Muscle layer of colon (tissue), 2 donors: Measurements from ENCODE around the gene ODAD4.
A peak's percentile ranks its signal among the peaks of the same experiment; 100 is the strongest.
"Not testable (repeated sequence)": the region's sequence is repeated elsewhere in the genome, so short reads cannot be mapped to it uniquely, and the experiment has no call there.

Experiments
- H3K27ac ChIP-seq: one replicate; pipeline ENCODE4 v1.7.0; 2013; ENCODE audit warnings: low read depth, mild to moderate bottlenecking, low read length, moderate library complexity
- H3K27me3 ChIP-seq, 2 donors: one replicate each; pipeline ENCODE4 v1.7.0; 2013; ENCODE audit warnings: low read length in 2 of 2, mild to moderate bottlenecking in 2 of 2; ENCODE audit not compliant: insufficient read depth in 2 of 2, control insufficient read depth in 1 of 2
- H3K36me3 ChIP-seq: one replicate; pipeline ENCODE4 v1.7.0; 2013; ENCODE audit warnings: mild to moderate bottlenecking, low read length; ENCODE audit not compliant: insufficient read depth
- H3K4me1 ChIP-seq: one replicate; pipeline ENCODE4 v1.7.0; 2013; ENCODE audit warnings: mild to moderate bottlenecking, low read length; ENCODE audit not compliant: insufficient read depth
- H3K4me3 ChIP-seq, 2 donors: one replicate each; pipeline ENCODE4 v1.7.0; 2013; ENCODE audit warnings: low read length in 2 of 2, low read depth in 1 of 2, mild to moderate bottlenecking in 1 of 2, moderate library complexity in 1 of 2
- H3K9ac ChIP-seq: one replicate; pipeline ENCODE4 v1.7.0; 2013; ENCODE audit warnings: low read length
- H3K9me3 ChIP-seq: one replicate; pipeline ENCODE4 v1.7.0; 2013; ENCODE audit warnings: mild to moderate bottlenecking, low read length
- donor health status: abdominal sarcoma.
- donor health status: Adenocarcinoma of cecum.

Gene ODAD4

GRCh38 chr17:41930833-41931156 is 378 bp downstream of the ODAD4 start:
- peak overlapping the region; percentile 61 for H3K27ac ChIP-seq
- H3K27me3 ChIP-seq, H3K9me3 ChIP-seq, H3K36me3 ChIP-seq, H3K9ac ChIP-seq: not testable (repeated sequence)
- H3K4me1 ChIP-seq: peaks cover 12% of the 10 kb centered on the region
- H3K4me3 ChIP-seq: peak overlapping the region; percentile 41 to 92

- peaks cover 12% of the 10 kb centered on the region for H3K4me1 ChIP-seq
- H3K36me3 ChIP-seq: peaks cover 12% of the 10 kb centered on the region
- H3K27me3 ChIP-seq, H3K9me3 ChIP-seq, H3K9ac ChIP-seq, H3K4me3 ChIP-seq, H3K27ac ChIP-seq: not testable (repeated sequence)
These were observed 1.3 kb downstream of the ODAD4 start for GRCh38 chr17:41931715-41932114.

- Histone ChIP-seq H3K27ac (no peak overlapping the region), H3K9ac (no peak overlapping the region), H3K4me3 (no peak overlapping the region), H3K9me3 (no peaks in the 10 kb centered on the region), H3K4me1 (peaks cover 12% of the 10 kb centered on the region), H3K27me3 (no peaks in the 10 kb centered on the region), H3K36me3 (peaks cover 17% of the 10 kb centered on the region)
These were observed 2.5 kb downstream of the ODAD4 start for GRCh38 chr17:41932816-41933389.

GRCh38 chr17:41935641-41936040 is 5.2 kb downstream of the ODAD4 start:
- no peak overlapping the region for H3K4me3 ChIP-seq
- no peaks in the 10 kb centered on the region for H3K9me3 ChIP-seq

GRCh38 chr17:41937970-41938954 is 7.8 kb downstream of the ODAD4 start:
- no peaks in the 10 kb centered on the region for H3K9me3 ChIP-seq
- no peak overlapping the region for H3K4me3 ChIP-seq
- no peak overlapping the region for H3K9ac ChIP-seq
- H3K36me3 ChIP-seq: peaks cover 24% of the 10 kb centered on the region
- H3K27ac ChIP-seq: no peak overlapping the region
- no peaks in the 10 kb centered on the region for H3K4me1 ChIP-seq
- H3K27me3 ChIP-seq: no peaks in the 10 kb centered on the region

More at GRCh38 chr17:41935641-41936040, 5.2 kb downstream of the ODAD4 start:
- H3K27me3 ChIP-seq: no peaks in the 10 kb centered on the region
- peaks cover 4% of the 10 kb centered on the region for H3K4me1 ChIP-seq
- H3K27ac ChIP-seq: no peak overlapping the region
- H3K36me3 ChIP-seq: peaks cover 24% of the 10 kb centered on the region
- no peak overlapping the region for H3K9ac ChIP-seq

GRCh38 chr17:41939044-41939692 is 8.8 kb downstream of the ODAD4 start:
- no peaks in the 10 kb centered on the region for H3K27me3 ChIP-seq
- H3K4me1 ChIP-seq: no peaks in the 10 kb centered on the region
- H3K9ac ChIP-seq: no peak overlapping the region
- no peaks in the 10 kb centered on the region for H3K9me3 ChIP-seq
- H3K4me3 ChIP-seq: no peak overlapping the region
- H3K36me3 ChIP-seq: peaks cover 24% of the 10 kb centered on the region
- H3K27ac ChIP-seq: no peak overlapping the region

GRCh38 chr17:41939693-41940090 is 9.3 kb downstream of the ODAD4 start:
- Histone ChIP-seq H3K4me1 (no peaks in the 10 kb centered on the region), H3K9ac (no peak overlapping the region), H3K36me3 (peaks cover 24% of the 10 kb centered on the region), H3K27ac (no peak overlapping the region), H3K4me3 (no peak overlapping the region), H3K9me3 (no peaks in the 10 kb centered on the region), H3K27me3 (no peaks in the 10 kb centered on the region)

GRCh38 chr17:41941168-41941567 is 10.8 kb downstream of the ODAD4 start:
- no peaks in the 10 kb centered on the region for H3K4me1 ChIP-seq
- H3K27me3 ChIP-seq: no peaks in the 10 kb centered on the region
- H3K27ac ChIP-seq: no peak overlapping the region
- H3K36me3 ChIP-seq: peaks cover 15% of the 10 kb centered on the region
- H3K4me3 ChIP-seq: no peak overlapping the region
- H3K9me3 ChIP-seq: no peaks in the 10 kb centered on the region
- no peak overlapping the region for H3K9ac ChIP-seq

GRCh38 chr17:41942626-41943373 is 12.4 kb downstream of the ODAD4 start:
- Histone ChIP-seq H3K4me3 (no peak overlapping the region), H3K27ac (no peak overlapping the region), H3K9ac (no peak overlapping the region), H3K4me1 (no peaks in the 10 kb centered on the region), H3K27me3 (no peaks in the 10 kb centered on the region), H3K36me3 (peaks cover 7% of the 10 kb centered on the region), H3K9me3 (no peaks in the 10 kb centered on the region)

- Histone ChIP-seq H3K27ac (no peak overlapping the region), H3K4me1 (no peaks in the 10 kb centered on the region), H3K4me3 (no peak overlapping the region), H3K9ac (no peak overlapping the region), H3K36me3 (peaks cover 5% of the 10 kb centered on the region), H3K9me3 (no peaks in the 10 kb centered on the region), H3K27me3 (no peaks in the 10 kb centered on the region)
These were observed 13.1 kb downstream of the ODAD4 start for GRCh38 chr17:41943492-41943891.

GRCh38 chr17:41944943-41945342 is 14.5 kb downstream of the ODAD4 start:
- no peaks in the 10 kb centered on the region for H3K27me3 ChIP-seq
- H3K36me3 ChIP-seq: no peaks in the 10 kb centered on the region
- H3K27ac ChIP-seq: no peak overlapping the region
- H3K4me1 ChIP-seq: no peaks in the 10 kb centered on the region
- no peak overlapping the region for H3K4me3 ChIP-seq
- no peaks in the 10 kb centered on the region for H3K9me3 ChIP-seq
- H3K9ac ChIP-seq: no peak overlapping the region
